GM12891 (cell line): Measurements from ENCODE around the gene RAB29.

Source experiments
- POLR2A ChIP-seq: IDR thresholded peaks from 2 replicates; pipeline ENCODE4 v1.6.1; 2011; ENCODE audit warnings: low read depth, low read length, control low read depth
- POLR2AphosphoS5 ChIP-seq: IDR thresholded peaks from 2 replicates; pipeline ENCODE4 v1.6.1; 2011; ENCODE audit warnings: low read depth, low read length, control low read depth
- SPI1 ChIP-seq: IDR thresholded peaks from 2 replicates; pipeline ENCODE4 v1.6.1; 2011; ENCODE audit warnings: low read depth, low read length, control low read depth
- TAF1 ChIP-seq: IDR thresholded peaks from 2 replicates; pipeline ENCODE4 v1.6.1; 2011; ENCODE audit warnings: low read depth, low read length, control low read depth

DNA sequence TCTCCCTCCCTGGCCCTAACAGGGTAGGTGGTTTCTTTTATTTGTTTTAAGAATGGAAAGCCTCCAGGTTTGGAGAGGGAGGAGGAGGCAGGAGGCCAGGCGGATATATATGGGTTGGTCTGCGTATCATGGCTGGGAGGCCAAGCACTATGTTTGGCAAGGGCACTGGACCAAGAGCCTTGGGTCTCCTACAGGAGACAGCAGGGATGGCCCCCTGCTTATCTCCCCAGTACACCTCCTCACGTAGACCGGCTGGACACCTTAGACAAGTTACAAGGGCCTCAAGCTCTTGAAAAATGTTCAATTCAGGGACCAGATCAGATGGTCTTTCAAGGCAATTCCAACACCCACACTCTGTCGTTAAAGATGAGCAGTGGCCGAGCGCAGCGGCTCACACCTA is 26.8 kb upstream of the RAB29 start:
- TF ChIP-seq POLR2A: no peak
- TF ChIP-seq POLR2AphosphoS5: no peak
- TF ChIP-seq TAF1: no peak
- no peak for TF ChIP-seq SPI1
